ENCODE data around the gene CD53. TPM values are rescaled to one million over a fixed set of nuclear protein-coding genes. Genes with fewer than 3 reads are reported as not detected.

Gene CD53
- total RNA-seq, 4 donors from 2014 or later, result 2.2 to 7.5 (median 6.0) TPM

- H3K4me3 ChIP-seq, result no peak overlapping the region
- no peak for DNase-seq
- ATAC-seq, result no peak
- intact Hi-C loops (cut with DNase I; ENCODE audit: low total_unique reads) (no loop called here), in situ Hi-C loops (cut with MboI; ENCODE audit: low sequenced_read_pairs in 4 of 4) (loop anchor here in 1 of 4 donors (25.0 kb wide), 1 partner anchor 90 kb away; no protein-coding TSS in a partner anchor)
- TF ChIP-seq CTCF (IDR thresholded peaks at IDR 0.05 in 4 of 5, conservative IDR thresholded peaks at IDR 0.05 in 1 of 5) (no peak), POLR2A (IDR thresholded peaks at IDR 0.05) (no peak)
- no peaks in the 10 kb centered on the region for H3K9me3 ChIP-seq
- no peak overlapping the region for H3K27ac ChIP-seq
- no peaks in the 10 kb centered on the region for H3K27me3 ChIP-seq
- no peaks in the 10 kb centered on the region for H3K4me1 ChIP-seq
- H3K36me3 ChIP-seq, result no peaks in the 10 kb centered on the region
These were observed 26.1 kb upstream of the CD53 start for GRCh38 chr1:110846861-110847260.

- no peak for TF ChIP-seq POLR2A (IDR thresholded peaks at IDR 0.05)
- Histone ChIP-seq H3K27ac (no peak overlapping the region), H3K4me3 (no peak overlapping the region), H3K9me3 (no peaks in the 10 kb centered on the region), H3K27me3 (no peaks in the 10 kb centered on the region), H3K36me3 (no peaks in the 10 kb centered on the region), H3K4me1 (no peaks in the 10 kb centered on the region)
- ATAC-seq (no peak), DNase-seq (no peak)
- in situ Hi-C loops (cut with MboI; ENCODE audit: low sequenced_read_pairs in 4 of 4) (no loop called here), intact Hi-C loops (cut with DNase I; ENCODE audit: low total_unique reads) (no loop called here)
These were observed 22.8 kb upstream of the CD53 start for GRCh38 chr1:110850145-110850544.

- H3K4me3 ChIP-seq, result no peak overlapping the region
These were observed 22.3 kb upstream of the CD53 start for GRCh38 chr1:110850627-110851026.

GRCh38 chr1:110853135-110853534 is 19.8 kb upstream of the CD53 start:
- TF ChIP-seq CTCF (IDR thresholded peaks at IDR 0.05 in 4 of 5, conservative IDR thresholded peaks at IDR 0.05 in 1 of 5) (no peak), POLR2A (IDR thresholded peaks at IDR 0.05) (no peak)
- ATAC-seq (no peak), DNase-seq (no peak)
- Histone ChIP-seq H3K36me3 (no peaks in the 10 kb centered on the region), H3K27me3 (no peaks in the 10 kb centered on the region), H3K27ac (no peak overlapping the region), H3K9me3 (no peaks in the 10 kb centered on the region), H3K4me1 (no peaks in the 10 kb centered on the region), H3K4me3 (no peak overlapping the region)
- in situ Hi-C loops (cut with MboI; ENCODE audit: low sequenced_read_pairs in 4 of 4) (no loop called here), intact Hi-C loops (cut with DNase I; ENCODE audit: low total_unique reads) (no loop called here)

More at GRCh38 chr1:110850627-110851026, 22.3 kb upstream of the CD53 start:
- H3K9me3 ChIP-seq, result no peaks in the 10 kb centered on the region
- intact Hi-C loops (cut with DNase I; ENCODE audit: low total_unique reads) (no loop called here), in situ Hi-C loops (cut with MboI; ENCODE audit: low sequenced_read_pairs in 4 of 4) (no loop called here)
- H3K27ac ChIP-seq, result no peak overlapping the region
- ATAC-seq (no peak), DNase-seq (no peak)
- H3K27me3 ChIP-seq, result no peaks in the 10 kb centered on the region
- H3K4me1 ChIP-seq, result no peaks in the 10 kb centered on the region
- H3K36me3 ChIP-seq, result no peaks in the 10 kb centered on the region
- TF ChIP-seq CTCF (IDR thresholded peaks at IDR 0.05 in 4 of 5, conservative IDR thresholded peaks at IDR 0.05 in 1 of 5), result no peak

- Histone ChIP-seq H3K27ac (no peak overlapping the region), H3K4me3 (no peak overlapping the region), H3K27me3 (no peaks in the 10 kb centered on the region), H3K9me3 (no peaks in the 10 kb centered on the region), H3K4me1 (no peaks in the 10 kb centered on the region), H3K36me3 (no peaks in the 10 kb centered on the region)
- ATAC-seq, result no peak
- no peak for DNase-seq
- intact Hi-C loops (cut with DNase I; ENCODE audit: low total_unique reads), result no loop called here
- in situ Hi-C loops (cut with MboI; ENCODE audit: low sequenced_read_pairs in 4 of 4), result no loop called here
- TF ChIP-seq POLR2A (IDR thresholded peaks at IDR 0.05) (no peak), CTCF (IDR thresholded peaks at IDR 0.05 in 4 of 5, conservative IDR thresholded peaks at IDR 0.05 in 1 of 5) (no peak)
These were observed 16.5 kb upstream of the CD53 start for GRCh38 chr1:110856410-110856809.

Measured in gastrocnemius medialis (tissue), 4 donors.